Subcutaneous abdominal adipose tissue (tissue), 5 donors: ENCODE data around the gene CD69.

Source experiments
- H3K27ac ChIP-seq: one replicate; pipeline ENCODE4 v1.7.0; 2013; ENCODE audit warnings: low read depth, mild to moderate bottlenecking, inconsistent platforms, low read length, moderate library complexity
- H3K27me3 ChIP-seq, 5 donors: one replicate each; pipeline ENCODE4 v1.7.0; 2013; ENCODE audit warnings: low read length in 5 of 5, inconsistent platforms in 1 of 5; ENCODE audit not compliant: control insufficient read depth in 5 of 5, insufficient read depth in 4 of 5
- H3K36me3 ChIP-seq, 5 donors: one replicate each; pipeline ENCODE4 v1.7.0; 2013; ENCODE audit warnings: low read length in 5 of 5; ENCODE audit not compliant: control insufficient read depth in 5 of 5, insufficient read depth in 5 of 5
- H3K4me1 ChIP-seq, 5 donors: one replicate each; pipeline ENCODE4 v1.7.0; 2013; ENCODE audit warnings: low read length in 5 of 5, mild to moderate bottlenecking in 3 of 5, moderate library complexity in 1 of 5; ENCODE audit not compliant: control insufficient read depth in 5 of 5, insufficient read depth in 5 of 5
- H3K4me3 ChIP-seq, 5 donors: one replicate each; pipeline ENCODE4 v1.7.0; 2013; ENCODE audit warnings: low read length in 5 of 5, low read depth in 1 of 5
- H3K9ac ChIP-seq, 5 donors: one replicate each; pipeline ENCODE4 v1.7.0; 2013; ENCODE audit warnings: low read length in 5 of 5, mild to moderate bottlenecking in 4 of 5, moderate library complexity in 3 of 5
- H3K9me3 ChIP-seq, 5 donors: one replicate each; pipeline ENCODE4 v1.7.0; 2013; ENCODE audit warnings: low read length in 5 of 5; ENCODE audit not compliant: control insufficient read depth in 5 of 5
- donor health status: healthy.
- donor health status: healthy.
- donor health status: healthy.
- donor health status: healthy.
- donor health status: healthy.

Gene CD69

DNA sequence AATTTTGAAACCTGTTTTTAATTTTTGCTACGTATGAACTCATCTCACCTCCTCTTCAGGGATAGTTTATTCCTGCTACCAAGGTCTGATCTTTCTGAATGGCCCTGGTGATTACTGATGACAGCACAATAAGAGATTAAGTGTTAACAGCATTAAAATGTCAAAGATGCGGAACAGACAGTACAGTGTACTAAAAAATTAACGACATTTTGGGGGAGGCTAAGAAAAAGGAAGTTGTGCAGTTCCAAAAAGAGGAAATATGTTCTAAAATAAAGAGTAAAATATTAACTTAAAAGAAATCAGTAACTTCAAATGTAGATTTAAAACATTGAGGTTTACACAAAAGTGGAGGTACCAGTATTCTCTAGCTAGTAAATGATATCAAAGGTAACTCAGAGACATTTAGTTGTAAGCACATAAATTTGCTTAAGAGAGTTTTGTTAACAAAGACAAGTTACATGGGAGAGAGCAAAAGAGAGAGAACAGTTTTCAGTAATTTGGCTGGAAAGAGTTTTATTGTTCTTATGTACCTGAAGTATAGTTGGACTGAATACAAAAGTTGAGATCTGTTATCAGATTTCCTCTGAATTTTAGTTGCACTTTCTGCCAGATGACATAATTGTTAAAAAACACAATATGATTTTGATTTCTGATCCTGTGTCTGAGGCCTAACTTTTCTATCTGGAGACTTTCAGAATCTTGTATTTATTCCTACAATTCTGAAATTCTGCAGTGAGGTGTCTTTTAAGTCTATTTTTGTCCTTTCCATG lies 23.6 kb downstream of the CD69 start:
- peak overlapping the region; percentile 68 for H3K27ac ChIP-seq

DNA sequence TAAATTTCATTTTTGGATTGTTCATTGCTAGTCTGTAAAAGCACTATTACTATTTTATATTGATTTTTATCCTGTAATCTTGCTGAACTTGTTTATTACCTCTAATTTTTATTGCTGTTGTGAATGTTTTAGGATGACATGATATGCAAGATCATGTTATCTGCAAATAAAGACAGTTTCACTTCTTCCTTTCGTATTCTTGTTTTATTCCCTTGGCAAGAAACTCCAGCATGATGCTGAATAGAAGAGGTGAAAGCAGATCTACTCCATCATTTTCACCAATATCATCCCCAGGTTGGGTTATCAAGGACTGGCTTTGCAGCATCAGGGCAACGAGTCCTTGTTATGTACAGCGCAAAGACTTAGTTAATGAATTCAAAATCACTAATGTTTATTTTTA lies 25.1 kb downstream of the CD69 start:
- no peak overlapping the region for H3K4me3 ChIP-seq
- H3K9ac ChIP-seq, result no peak overlapping the region
- no peak overlapping the region for H3K27ac ChIP-seq
- no peaks in the 10 kb centered on the region for H3K9me3 ChIP-seq
- H3K36me3 ChIP-seq, result no peaks in the 10 kb centered on the region
- H3K4me1 ChIP-seq, result peaks cover 0 to 21% (median 4%) of the 10 kb centered on the region in 5 donors
- no peaks in the 10 kb centered on the region for H3K27me3 ChIP-seq

More for the DNA sequence above, 23.6 kb downstream of the CD69 start:
- H3K27me3 ChIP-seq, result no peaks in the 10 kb centered on the region
- H3K36me3 ChIP-seq, result no peaks in the 10 kb centered on the region
- no peak overlapping the region for H3K4me3 ChIP-seq
- H3K4me1 ChIP-seq, result peaks cover 0 to 22% (median 6%) of the 10 kb centered on the region in 5 donors
- H3K9ac ChIP-seq, result peak overlapping the region in 1 of 5 donors; percentile 20
- H3K9me3 ChIP-seq, result no peaks in the 10 kb centered on the region

DNA sequence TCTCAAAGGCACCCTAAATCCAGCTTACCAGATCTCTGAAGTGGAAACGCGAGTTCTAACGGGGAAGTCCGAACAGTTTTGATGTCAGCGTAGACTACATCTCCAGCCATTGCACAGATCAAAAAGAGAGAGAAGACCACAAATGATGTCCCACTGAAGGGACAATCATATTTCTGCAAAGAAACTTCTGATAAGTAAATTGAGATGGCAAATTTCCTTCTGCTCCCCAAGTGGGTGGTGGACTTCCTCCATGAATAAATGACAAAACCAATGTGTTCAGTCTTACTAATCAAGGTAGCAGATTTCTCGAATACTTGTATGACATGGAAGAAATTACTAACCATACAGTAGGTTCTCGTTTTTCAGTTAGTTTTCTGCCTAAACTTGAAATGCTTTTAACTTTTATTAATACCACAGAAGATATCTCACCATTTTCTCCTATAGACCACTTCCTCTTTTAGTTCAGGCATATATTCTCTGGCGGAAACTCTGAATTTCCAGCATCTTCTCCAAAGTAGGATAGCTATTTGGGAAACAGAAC lies 27.7 kb downstream of the CD69 start, which contains the start of gene CLECL1:
CLECL1 (minus strand) TSS at position 177 of the 541 bp plus-strand sequence.
- Histone ChIP-seq H3K36me3 (no peaks in the 10 kb centered on the region), H3K4me1 (peaks cover 0 to 10% (median under 1%) of the 10 kb centered on the region in 5 donors), H3K4me3 (no peak within 1 kb of the TSS), H3K9ac (no peak within 1 kb of the TSS), H3K9me3 (no peaks in the 10 kb centered on the region), H3K27ac (no peak within 1 kb of the TSS), H3K27me3 (no peaks in the 10 kb centered on the region)

DNA sequence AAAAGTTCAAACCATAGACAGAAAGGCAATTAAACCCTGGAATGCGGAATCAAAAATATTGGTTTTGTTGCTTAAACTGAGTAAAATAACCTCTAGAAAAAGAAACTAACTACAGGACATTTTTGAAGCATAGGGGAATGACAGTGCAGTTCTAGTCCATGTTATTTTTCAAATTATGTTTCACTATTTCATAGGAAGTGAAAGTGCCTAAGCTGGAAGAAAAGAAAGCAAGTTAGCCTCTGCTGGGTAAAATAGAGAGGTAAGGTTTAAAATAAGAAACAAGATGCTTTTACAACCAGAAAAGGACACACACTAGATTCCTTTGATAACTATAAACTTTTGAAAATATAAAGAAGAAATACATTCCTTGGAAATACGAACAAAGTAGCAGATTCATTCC lies 28.9 kb downstream of the CD69 start:
- Histone ChIP-seq H3K9me3 (no peaks in the 10 kb centered on the region), H3K27me3 (no peaks in the 10 kb centered on the region), H3K9ac (no peak overlapping the region), H3K4me3 (no peak overlapping the region), H3K27ac (peak overlapping the region; percentile 5), H3K4me1 (peaks cover 0 to 3% (median 0%) of the 10 kb centered on the region in 5 donors), H3K36me3 (no peaks in the 10 kb centered on the region)

DNA sequence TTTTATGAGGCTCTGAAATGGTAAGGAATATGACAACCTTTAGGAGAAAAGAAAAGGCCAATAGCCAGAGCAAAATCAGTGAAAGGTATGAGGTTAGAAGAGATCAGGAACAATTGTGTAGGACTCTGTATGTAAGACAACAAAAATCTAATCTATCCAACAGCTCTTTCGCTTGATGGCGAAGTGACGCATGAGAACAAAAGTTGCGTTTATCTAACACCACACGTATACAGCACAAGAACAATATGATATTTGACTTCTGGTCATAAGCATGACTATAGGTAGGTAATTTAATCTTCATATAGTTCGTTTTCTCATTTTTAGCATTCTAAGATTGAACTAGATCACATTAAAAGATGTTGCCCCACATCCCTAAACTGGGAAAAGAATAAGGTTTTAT lies 29.3 kb downstream of the CD69 start:
- Histone ChIP-seq H3K27me3 (no peaks in the 10 kb centered on the region), H3K4me1 (no peaks in the 10 kb centered on the region), H3K36me3 (no peaks in the 10 kb centered on the region), H3K4me3 (no peak overlapping the region), H3K9me3 (no peaks in the 10 kb centered on the region), H3K27ac (peak overlapping the region; percentile 5), H3K9ac (no peak overlapping the region)

DNA sequence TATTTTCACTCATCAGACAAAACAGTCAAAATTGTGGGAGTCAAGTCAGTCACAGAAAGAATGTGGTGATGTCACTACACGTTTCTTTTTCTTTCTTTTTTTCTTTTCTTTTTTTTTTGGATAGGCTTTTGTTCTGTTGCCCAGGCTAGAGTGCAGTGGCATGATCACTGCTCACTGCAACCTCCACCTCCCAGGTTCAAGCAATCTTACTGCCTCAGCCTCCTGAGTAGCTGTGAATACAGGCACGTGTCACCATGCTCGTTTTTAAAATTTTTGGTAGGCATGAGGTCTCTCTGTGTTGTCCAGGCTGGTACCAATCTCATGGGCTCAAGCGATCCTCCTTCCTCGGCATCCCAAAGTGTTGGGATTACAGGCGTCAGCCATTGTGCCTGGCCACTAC lies 30.1 kb downstream of the CD69 start:
- H3K9me3 ChIP-seq, result no peaks in the 10 kb centered on the region
- no peaks in the 10 kb centered on the region for H3K4me1 ChIP-seq
- no peak overlapping the region for H3K4me3 ChIP-seq
- no peak overlapping the region for H3K9ac ChIP-seq
- no peak overlapping the region for H3K27ac ChIP-seq
- H3K27me3 ChIP-seq, result no peaks in the 10 kb centered on the region
- H3K36me3 ChIP-seq, result no peaks in the 10 kb centered on the region

- no peak overlapping the region for H3K27ac ChIP-seq
- no peaks in the 10 kb centered on the region for H3K27me3 ChIP-seq
- H3K9me3 ChIP-seq, result no peaks in the 10 kb centered on the region
- no peaks in the 10 kb centered on the region for H3K4me1 ChIP-seq
- H3K4me3 ChIP-seq, result no peak overlapping the region
- H3K36me3 ChIP-seq, result no peaks in the 10 kb centered on the region
- H3K9ac ChIP-seq, result no peak overlapping the region
Observed at GRCh38 chr12:9730011-9730410, 30.7 kb downstream of the CD69 start.

DNA sequence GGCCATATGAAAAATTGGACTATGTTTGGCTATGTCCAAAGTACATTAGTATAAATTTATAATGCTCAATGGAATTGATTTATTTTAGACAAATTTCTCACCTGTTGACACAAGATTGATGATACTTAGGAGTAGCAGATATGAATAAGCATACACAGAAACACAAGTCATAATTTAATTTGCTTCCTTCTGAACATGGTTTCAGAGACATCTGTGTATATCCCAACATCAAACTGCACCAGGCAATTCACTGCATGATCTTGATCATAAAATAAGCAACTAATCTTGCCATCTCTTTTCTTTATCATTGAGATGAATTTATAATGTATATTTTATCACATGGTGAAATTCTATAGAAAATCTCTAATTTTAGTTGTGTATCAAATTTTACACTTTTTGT lies 31.6 kb downstream of the CD69 start:
- no peaks in the 10 kb centered on the region for H3K4me1 ChIP-seq
- H3K9me3 ChIP-seq, result no peaks in the 10 kb centered on the region
- no peaks in the 10 kb centered on the region for H3K27me3 ChIP-seq
- no peak overlapping the region for H3K27ac ChIP-seq
- no peak overlapping the region for H3K4me3 ChIP-seq
- no peak overlapping the region for H3K9ac ChIP-seq
- H3K36me3 ChIP-seq, result no peaks in the 10 kb centered on the region

GRCh38 chr12:9727813-9728212 lies 32.9 kb downstream of the CD69 start:
- Histone ChIP-seq H3K27me3 (no peaks in the 10 kb centered on the region), H3K36me3 (no peaks in the 10 kb centered on the region), H3K9me3 (no peaks in the 10 kb centered on the region), H3K27ac (no peak overlapping the region), H3K4me3 (no peak overlapping the region), H3K9ac (no peak overlapping the region), H3K4me1 (no peaks in the 10 kb centered on the region)

GRCh38 chr12:9725213-9725870 lies 35.4 kb downstream of the CD69 start:
- Histone ChIP-seq H3K36me3 (no peaks in the 10 kb centered on the region), H3K9ac (no peak overlapping the region), H3K27me3 (no peaks in the 10 kb centered on the region), H3K27ac (no peak overlapping the region), H3K9me3 (no peaks in the 10 kb centered on the region), H3K4me3 (no peak overlapping the region), H3K4me1 (no peaks in the 10 kb centered on the region)
